Ishikawa (cell line): Measurements from ENCODE around the gene RRP1.

Experiments
- TAF1 ChIP-seq: IDR thresholded peaks from 2 replicates; pipeline ENCODE4 v1.6.1; 2012; ENCODE audit warnings: low read depth, mild to moderate bottlenecking
- YY1 ChIP-seq: IDR thresholded peaks from 2 replicates; pipeline ENCODE4 v1.6.1; 2012; ENCODE audit warnings: low read depth

DNA sequence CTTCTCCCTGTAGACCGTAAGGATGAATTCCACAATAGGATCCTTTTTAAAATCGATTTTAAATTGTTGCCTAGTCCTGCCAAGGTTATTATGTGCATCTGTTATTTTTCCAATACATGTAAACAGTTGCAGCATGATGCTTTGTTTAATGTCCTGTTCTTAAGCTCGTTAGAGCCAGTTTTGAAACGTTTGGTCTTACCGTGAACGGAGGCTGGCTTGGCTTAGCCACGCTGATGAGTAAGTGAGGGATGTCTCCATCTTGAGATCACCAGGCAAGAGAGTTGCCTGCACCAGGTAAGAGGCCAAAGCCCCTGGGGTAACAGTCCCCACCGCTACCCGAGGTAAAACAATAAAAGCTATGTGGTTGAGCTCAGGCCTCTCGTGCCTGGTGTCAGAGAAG, 30.6 kb upstream of the RRP1 start:
- no peak for TF ChIP-seq YY1
- no peak for TF ChIP-seq TAF1
